Measurements from ENCODE around the gene CHRDL2. TPM values are rescaled to one million over a fixed set of nuclear protein-coding genes. Genes with fewer than 3 reads are reported as not detected.
"Not testable (repeated sequence)": the region's sequence is repeated elsewhere in the genome, so short reads cannot be mapped to it uniquely, and the experiment has no call there.

The CHRDL2 gene
- total RNA-seq, 6 experiments from 2014 or later, result 2.9 to 41.4 (median 23.9) TPM

DNA sequence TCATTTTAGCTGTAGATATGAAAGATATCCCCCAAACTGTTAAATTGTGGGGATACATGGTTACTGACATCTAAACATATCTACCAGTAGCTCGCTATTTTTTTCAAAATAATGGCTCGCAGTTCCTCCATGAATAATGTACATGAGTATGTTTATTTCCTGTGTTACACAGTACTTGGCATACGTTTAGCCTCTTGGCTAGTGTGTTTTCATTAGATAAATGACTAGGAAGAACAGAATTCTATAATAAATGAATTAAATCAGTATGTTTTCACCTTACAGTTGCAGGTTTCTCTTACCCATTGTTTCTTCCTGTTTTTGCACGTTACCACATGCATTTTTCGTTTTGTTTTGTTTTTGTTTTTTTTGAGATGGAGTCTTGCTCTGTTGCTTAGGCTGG, 39.2 kb upstream of the CHRDL2 start:
- Histone ChIP-seq H3K36me3 (no peaks in the 10 kb centered on the region), H3K27ac (no peak overlapping the region), H3K4me1 (peaks cover 0 to 12% (median 4%) of the 10 kb centered on the region in 4 donors), H3K27me3 (no peaks in the 10 kb centered on the region), H3K9me3 (no peaks in the 10 kb centered on the region), H3K4me3 (no peak overlapping the region)
- 52% methylated on average over 5 of the region's 5 CpGs for WGBS (ENCODE audit: insufficient coverage, low coverage, low lambda C conversion rate, missing lambda C conversion rate)
- no peak for TF ChIP-seq POLR2A (IDR thresholded peaks at IDR 0.05)
- TF ChIP-seq, protein P1, sequence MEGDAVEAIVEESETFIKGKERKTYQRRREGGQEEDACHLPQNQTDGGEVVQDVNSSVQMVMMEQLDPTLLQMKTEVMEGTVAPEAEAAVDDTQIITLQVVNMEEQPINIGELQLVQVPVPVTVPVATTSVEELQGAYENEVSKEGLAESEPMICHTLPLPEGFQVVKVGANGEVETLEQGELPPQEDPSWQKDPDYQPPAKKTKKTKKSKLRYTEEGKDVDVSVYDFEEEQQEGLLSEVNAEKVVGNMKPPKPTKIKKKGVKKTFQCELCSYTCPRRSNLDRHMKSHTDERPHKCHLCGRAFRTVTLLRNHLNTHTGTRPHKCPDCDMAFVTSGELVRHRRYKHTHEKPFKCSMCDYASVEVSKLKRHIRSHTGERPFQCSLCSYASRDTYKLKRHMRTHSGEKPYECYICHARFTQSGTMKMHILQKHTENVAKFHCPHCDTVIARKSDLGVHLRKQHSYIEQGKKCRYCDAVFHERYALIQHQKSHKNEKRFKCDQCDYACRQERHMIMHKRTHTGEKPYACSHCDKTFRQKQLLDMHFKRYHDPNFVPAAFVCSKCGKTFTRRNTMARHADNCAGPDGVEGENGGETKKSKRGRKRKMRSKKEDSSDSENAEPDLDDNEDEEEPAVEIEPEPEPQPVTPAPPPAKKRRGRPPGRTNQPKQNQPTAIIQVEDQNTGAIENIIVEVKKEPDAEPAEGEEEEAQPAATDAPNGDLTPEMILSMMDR (IDR thresholded peaks at IDR 0.05), result no peak
- DNase-seq, result no peak
- intact Hi-C loops (cut with DNase I), result no loop called here
- ATAC-seq, result no peak

DNA sequence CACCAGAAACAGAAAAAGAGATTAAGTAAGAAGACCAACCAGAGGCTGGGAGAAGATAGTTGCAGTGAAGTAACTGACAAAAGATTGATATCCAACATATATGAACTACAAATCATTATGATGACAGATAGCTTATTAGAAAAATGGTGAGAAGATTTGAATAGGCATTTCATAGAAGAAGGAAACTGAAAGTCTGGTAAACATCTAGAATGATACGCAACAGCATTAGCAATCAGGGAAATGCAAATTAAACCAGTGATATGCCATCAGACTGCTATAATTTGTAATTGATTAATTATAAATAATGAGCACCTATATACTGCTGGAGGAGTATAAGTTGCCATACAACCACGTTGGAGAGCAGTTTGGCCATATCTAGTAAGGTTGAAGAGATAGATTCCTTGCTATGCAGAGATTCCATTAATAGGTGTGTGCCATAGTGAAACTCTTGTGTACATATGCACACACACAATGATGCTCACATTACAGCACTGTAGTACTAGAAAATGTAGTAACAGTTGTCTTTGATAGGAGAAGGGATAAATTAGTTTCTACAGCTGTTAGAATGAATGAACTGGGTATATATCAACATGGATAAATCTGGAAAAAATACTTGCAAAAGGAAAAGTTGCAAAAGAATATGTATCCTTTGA, 38.0 kb upstream of the CHRDL2 start:
- Histone ChIP-seq H3K36me3 (no peaks in the 10 kb centered on the region), H3K4me3 (no peak overlapping the region), H3K4me1 (peaks cover 0 to 12% (median 4%) of the 10 kb centered on the region in 4 donors), H3K9me3 (no peaks in the 10 kb centered on the region), H3K27me3 (no peaks in the 10 kb centered on the region), H3K27ac (no peak overlapping the region)
- ATAC-seq (no peak), DNase-seq (no peak)
- intact Hi-C loops (cut with DNase I), result no loop called here
- TF ChIP-seq, protein P1 (IDR thresholded peaks at IDR 0.05), result no peak
- TF ChIP-seq POLR2A (IDR thresholded peaks at IDR 0.05), result no peak
- WGBS (ENCODE audit: insufficient coverage, low coverage, low lambda C conversion rate, missing lambda C conversion rate), result 77% methylated on average over 2 of the region's 2 CpGs

DNA sequence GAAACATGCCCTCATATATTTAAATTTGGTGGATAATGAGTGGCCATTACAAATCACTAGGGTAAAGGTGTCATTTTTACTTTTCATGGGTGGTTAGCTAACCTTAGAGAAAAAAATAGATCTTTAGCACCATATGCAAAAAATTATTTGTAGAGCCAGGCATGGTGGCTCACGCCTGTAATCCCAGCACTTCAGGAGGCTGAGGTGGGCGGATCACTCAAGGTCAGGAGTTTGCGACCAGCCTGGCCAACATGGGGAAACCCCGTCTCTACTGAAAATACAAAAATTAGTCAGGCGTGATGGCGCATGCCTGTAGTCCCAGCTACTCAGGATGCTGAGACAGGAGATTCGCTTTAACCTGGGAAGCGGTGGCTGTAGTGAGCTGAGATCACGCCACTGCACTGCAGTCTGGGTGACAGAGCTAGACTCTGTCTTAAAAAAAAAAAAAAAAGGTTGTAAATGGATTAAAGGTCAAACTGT, 37.0 kb upstream of the CHRDL2 start:
- H3K36me3 ChIP-seq; H3K27me3 ChIP-seq; H3K4me1 ChIP-seq; DNase-seq; H3K4me3 ChIP-seq; H3K27ac ChIP-seq; H3K9me3 ChIP-seq; intact Hi-C loops (cut with DNase I); ATAC-seq: not testable (repeated sequence)
- WGBS (ENCODE audit: insufficient coverage, low coverage, low lambda C conversion rate, missing lambda C conversion rate), result 93% methylated on average over 4 of the region's 9 CpGs

DNA sequence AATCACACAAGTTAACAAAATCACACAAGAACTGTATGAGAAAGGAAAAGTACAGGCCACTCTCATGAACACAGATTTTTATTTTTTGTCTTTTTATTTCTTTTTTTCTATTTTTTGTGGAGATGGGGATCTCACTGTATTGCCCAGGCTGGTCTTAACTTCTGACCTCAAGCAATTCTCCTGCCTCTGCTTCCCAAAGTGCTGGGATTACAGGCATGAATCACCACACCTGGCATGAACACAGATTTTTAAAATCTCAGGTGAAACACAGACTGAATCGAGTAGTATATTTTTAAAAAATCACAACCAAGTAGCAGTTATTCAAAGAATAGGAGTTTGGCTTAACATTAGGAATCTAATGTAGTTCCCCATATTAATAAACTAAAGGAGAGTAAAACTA, 35.7 kb upstream of the CHRDL2 start:
- Histone ChIP-seq H3K4me1 (no peaks in the 10 kb centered on the region), H3K4me3 (no peak overlapping the region), H3K27ac (no peak overlapping the region), H3K36me3 (no peaks in the 10 kb centered on the region), H3K9me3 (no peaks in the 10 kb centered on the region), H3K27me3 (no peaks in the 10 kb centered on the region)
- no peak for TF ChIP-seq POLR2A (IDR thresholded peaks at IDR 0.05)
- TF ChIP-seq, protein P1 (IDR thresholded peaks at IDR 0.05), result no peak
- DNase-seq (no peak), ATAC-seq (no peak)
- 100% methylated on average over 1 of the region's 1 CpG for WGBS (ENCODE audit: insufficient coverage, low coverage, low lambda C conversion rate, missing lambda C conversion rate)
- intact Hi-C loops (cut with DNase I), result no loop called here

DNA sequence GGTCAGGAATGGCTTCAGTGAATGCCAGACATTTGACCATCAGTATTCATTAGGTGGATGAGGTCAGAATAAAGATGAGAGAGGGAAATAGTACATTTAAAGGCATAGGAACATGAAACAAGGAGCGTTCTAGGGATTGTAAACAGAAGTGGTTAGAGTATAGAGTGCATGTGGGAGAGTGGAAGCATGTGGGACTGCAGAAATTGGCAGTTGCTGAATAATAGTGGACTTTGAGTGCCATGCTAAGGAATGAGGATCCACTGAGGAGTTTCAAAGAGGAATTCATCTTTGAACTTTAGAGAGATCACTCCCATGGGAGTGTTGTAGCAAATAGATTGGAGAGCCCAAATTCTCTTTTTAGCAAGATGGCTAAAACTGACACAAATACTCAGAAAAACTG, 25.3 kb upstream of the CHRDL2 start:
- no peaks in the 10 kb centered on the region for H3K36me3 ChIP-seq
- intact Hi-C loops (cut with DNase I), result no loop called here
- peaks cover 0 to 18% (median 5%) of the 10 kb centered on the region in 4 donors for H3K4me1 ChIP-seq
- no peak for TF ChIP-seq POLR2A (IDR thresholded peaks at IDR 0.05)
- TF ChIP-seq, protein P1 (IDR thresholded peaks at IDR 0.05), result no peak
- H3K4me3 ChIP-seq, result no peak overlapping the region
- ATAC-seq (no peak), DNase-seq (no peak)
- no peaks in the 10 kb centered on the region for H3K9me3 ChIP-seq
- no peak overlapping the region for H3K27ac ChIP-seq
- no peaks in the 10 kb centered on the region for H3K27me3 ChIP-seq
- WGBS (ENCODE audit: insufficient coverage, low coverage, low lambda C conversion rate, missing lambda C conversion rate), result 91% methylated on average over 1 of the region's 1 CpG
